ENCODE data around the gene DNM1L.
A peak's percentile ranks its signal among the peaks of the same experiment; 100 is the strongest.

The DNM1L gene

DNA sequence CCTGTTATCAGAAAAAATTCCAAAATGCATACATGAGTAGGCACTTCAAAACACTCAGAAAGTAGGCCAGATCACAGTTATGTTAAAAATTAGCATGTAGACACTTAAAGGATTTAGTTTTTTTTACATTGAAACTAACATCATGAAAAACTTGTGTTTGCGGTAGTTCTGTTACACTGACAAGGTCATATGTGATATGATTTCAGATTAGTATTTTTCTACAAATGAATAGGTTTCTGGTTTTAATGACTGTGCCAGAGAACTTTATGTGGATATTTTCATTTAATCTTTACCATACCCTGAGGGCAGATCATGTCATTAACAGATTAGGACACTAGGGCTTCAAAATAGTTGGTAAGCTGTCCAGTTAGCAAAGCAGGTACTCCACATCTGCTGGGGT lies 55.9 kb downstream of the DNM1L start:
- TF ChIP-seq, protein P1, sequence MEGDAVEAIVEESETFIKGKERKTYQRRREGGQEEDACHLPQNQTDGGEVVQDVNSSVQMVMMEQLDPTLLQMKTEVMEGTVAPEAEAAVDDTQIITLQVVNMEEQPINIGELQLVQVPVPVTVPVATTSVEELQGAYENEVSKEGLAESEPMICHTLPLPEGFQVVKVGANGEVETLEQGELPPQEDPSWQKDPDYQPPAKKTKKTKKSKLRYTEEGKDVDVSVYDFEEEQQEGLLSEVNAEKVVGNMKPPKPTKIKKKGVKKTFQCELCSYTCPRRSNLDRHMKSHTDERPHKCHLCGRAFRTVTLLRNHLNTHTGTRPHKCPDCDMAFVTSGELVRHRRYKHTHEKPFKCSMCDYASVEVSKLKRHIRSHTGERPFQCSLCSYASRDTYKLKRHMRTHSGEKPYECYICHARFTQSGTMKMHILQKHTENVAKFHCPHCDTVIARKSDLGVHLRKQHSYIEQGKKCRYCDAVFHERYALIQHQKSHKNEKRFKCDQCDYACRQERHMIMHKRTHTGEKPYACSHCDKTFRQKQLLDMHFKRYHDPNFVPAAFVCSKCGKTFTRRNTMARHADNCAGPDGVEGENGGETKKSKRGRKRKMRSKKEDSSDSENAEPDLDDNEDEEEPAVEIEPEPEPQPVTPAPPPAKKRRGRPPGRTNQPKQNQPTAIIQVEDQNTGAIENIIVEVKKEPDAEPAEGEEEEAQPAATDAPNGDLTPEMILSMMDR (conservative IDR thresholded peaks at IDR 0.05; ENCODE audit: low read length), result no peak
- no peak for DNase-seq (ENCODE audit: low read depth)
- H3K4me3 ChIP-seq (ENCODE audit: low read length), result no peak overlapping the region

DNA sequence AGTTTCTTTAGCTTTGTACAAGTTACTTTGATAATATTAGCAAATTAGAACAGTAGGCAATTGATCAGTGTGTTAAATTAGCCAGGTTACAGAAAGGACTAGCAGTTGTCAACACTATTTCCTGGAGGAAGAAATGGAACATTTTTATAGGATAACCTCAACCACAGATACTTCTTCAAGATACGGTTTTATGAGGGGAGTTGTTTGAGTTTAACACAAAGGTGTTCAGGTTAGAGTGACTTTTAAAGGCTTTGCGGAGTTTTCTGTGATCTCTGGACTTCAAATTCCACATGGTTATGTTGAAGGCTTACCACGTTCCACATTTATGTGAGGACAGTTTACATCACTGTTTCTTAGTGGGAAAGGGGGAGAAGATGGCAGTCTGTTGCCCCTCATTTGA lies 57.3 kb downstream of the DNM1L start:
- DNase-seq (ENCODE audit: low read depth), result no peak
- TF ChIP-seq, protein P1 (conservative IDR thresholded peaks at IDR 0.05; ENCODE audit: low read length), result no peak
- no peak overlapping the region for H3K4me3 ChIP-seq (ENCODE audit: low read length)

DNA sequence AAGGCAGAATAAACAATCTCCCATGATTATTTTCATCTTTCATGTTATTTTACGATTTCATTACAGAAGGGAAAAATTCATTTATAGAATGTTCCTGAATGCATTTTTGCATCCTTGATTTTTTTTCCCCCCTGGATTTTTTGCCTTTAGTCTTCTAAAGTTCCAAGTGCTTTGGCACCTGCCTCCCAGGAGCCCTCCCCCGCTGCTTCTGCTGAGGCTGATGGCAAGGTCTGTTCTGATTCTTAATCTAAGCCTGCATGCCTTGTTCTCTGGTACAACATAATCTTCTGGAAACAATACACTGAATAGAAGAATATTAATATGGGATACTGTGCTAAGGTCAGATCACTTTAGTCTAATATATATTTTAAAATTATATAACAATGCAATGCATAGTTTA lies 58.6 kb downstream of the DNM1L start:
- no peak overlapping the region for H3K4me3 ChIP-seq (ENCODE audit: low read length)
- no peak for DNase-seq (ENCODE audit: low read depth)
- TF ChIP-seq, protein P1 (conservative IDR thresholded peaks at IDR 0.05; ENCODE audit: low read length), result no peak

- H3K4me3 ChIP-seq (ENCODE audit: low read length), result no peak overlapping the region
- TF ChIP-seq, protein P1 (conservative IDR thresholded peaks at IDR 0.05; ENCODE audit: low read length), result no peak
- no peak for DNase-seq (ENCODE audit: low read depth)
Measured at GRCh38 chr12:32739279-32739678, 60.2 kb downstream of the DNM1L start.

DNA sequence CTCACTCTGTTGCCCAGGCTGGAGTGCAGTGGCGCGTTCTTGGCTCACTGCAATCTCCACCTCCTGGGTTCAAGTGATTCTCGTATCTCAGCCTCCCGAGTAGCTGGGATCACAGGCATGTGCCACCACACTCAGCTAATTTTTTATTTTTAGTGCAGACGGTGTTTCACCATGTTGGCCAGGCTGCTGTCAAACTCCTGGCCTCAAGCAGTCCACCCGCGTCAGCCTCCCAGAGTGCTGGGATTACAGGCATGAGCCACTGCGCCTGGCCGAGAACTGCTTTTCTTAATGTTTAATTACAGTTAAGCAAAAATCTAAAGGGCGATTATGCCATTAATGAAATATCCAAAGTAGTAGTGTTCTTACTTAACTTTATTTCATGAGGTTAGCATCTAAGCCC lies 63.0 kb downstream of the DNM1L start:
- no peak for DNase-seq (ENCODE audit: low read depth)
- H3K4me3 ChIP-seq (ENCODE audit: low read length), result no peak overlapping the region
- TF ChIP-seq, protein P1 (conservative IDR thresholded peaks at IDR 0.05; ENCODE audit: low read length), result no peak

- DNase-seq (ENCODE audit: low read depth), result no peak
- H3K4me3 ChIP-seq (ENCODE audit: low read length), result no peak overlapping the region
- TF ChIP-seq, protein P1 (conservative IDR thresholded peaks at IDR 0.05; ENCODE audit: low read length), result no peak
Measured at GRCh38 chr12:32743264-32743663, 64.2 kb downstream of the DNM1L start.

- TF ChIP-seq, protein P1 (conservative IDR thresholded peaks at IDR 0.05; ENCODE audit: low read length), result no peak
- H3K4me3 ChIP-seq (ENCODE audit: low read length), result peak overlapping the region; percentile 96
- no peak for DNase-seq (ENCODE audit: low read depth)
Measured at GRCh38 chr12:32753605-32754004, 74.5 kb downstream of the DNM1L start.

Measured in AG10803 (cell line).